Hepatocyte (in vitro differentiated cells): ENCODE data around the gene LRRC4C. TPM values are rescaled to one million over a fixed set of nuclear protein-coding genes. Genes with fewer than 3 reads are reported as not detected.

Source experiments
- DNase-seq: peaks from one replicate; pipeline ENCODE4 v3.0.0-alpha.2; 2016; ENCODE audit warnings: low spot score
- H2AFZ ChIP-seq: fragments of 200-600 bp; sonication (generic); 2 replicates; pipeline ENCODE4 v1.6.0; 2016; ENCODE audit warnings: antibody characterized with exemption, mild to moderate bottlenecking
- H3K27ac ChIP-seq: fragments of 200-600 bp; sonication (generic); 2 replicates; pipeline ENCODE4 v1.5.1; 2016; ENCODE audit warnings: mild to moderate bottlenecking
- H3K27me3 ChIP-seq: fragments of 200-600 bp; sonication (generic); 2 replicates; pipeline ENCODE4 v1.6.1; 2016
- H3K36me3 ChIP-seq: fragments of 200-600 bp; sonication (generic); replicated peaks from 2 replicates; pipeline ENCODE4 v1.5.1; 2016; ENCODE audit warnings: low read depth; ENCODE audit not compliant: insufficient read depth
- H3K4me1 ChIP-seq: fragments of 200-600 bp; sonication (generic); 2 replicates; pipeline ENCODE4 v1.5.1; 2016; ENCODE audit warnings: mild to moderate bottlenecking, moderate library complexity; ENCODE audit not compliant: insufficient read depth
- H3K4me2 ChIP-seq: fragments of 200-600 bp; sonication (generic); 2 replicates; pipeline ENCODE4 v1.6.0; 2016
- H3K4me3 ChIP-seq: fragments of 200-600 bp; sonication (generic); 2 replicates; pipeline ENCODE4 v1.5.1; 2016; ENCODE audit warnings: mild to moderate bottlenecking
- H3K79me2 ChIP-seq: fragments of 200-600 bp; sonication (generic); 2 replicates; pipeline ENCODE4 v1.6.0; 2017; ENCODE audit warnings: mild to moderate bottlenecking
- H3K9me2 ChIP-seq: fragments of 200-600 bp; sonication (generic); replicated peaks from 2 replicates; pipeline ENCODE4 v1.6.0; 2017; ENCODE audit warnings: mild to moderate bottlenecking; ENCODE audit not compliant: insufficient read depth
- H3K9me3 ChIP-seq: fragments of 200-600 bp; sonication (generic); 2 replicates; pipeline ENCODE4 v1.5.1; 2016; ENCODE audit warnings: low read depth, mild to moderate bottlenecking
- H4K20me1 ChIP-seq: fragments of 200-600 bp; sonication (generic); 2 replicates; pipeline ENCODE4 v1.6.0; 2016; ENCODE audit warnings: mild to moderate bottlenecking; ENCODE audit not compliant: insufficient read depth, poor library complexity, severe bottlenecking
- CTCF ChIP-seq: fragments of 200-600 bp; sonication (generic); IDR thresholded peaks from 2 replicates; pipeline ENCODE4 v1.5.1; 2016; ENCODE audit warnings: antibody characterized with exemption, mild to moderate bottlenecking; ENCODE audit not compliant: poor library complexity
- EZH2 ChIP-seq: fragments of 200-600 bp; sonication (generic); IDR thresholded peaks from 2 replicates; pipeline ENCODE4 v1.6.1; 2016; ENCODE audit warnings: antibody characterized with exemption, mild to moderate bottlenecking, borderline replicate concordance
- EZH2phosphoT487 ChIP-seq: fragments of 200-600 bp; sonication (generic); IDR thresholded peaks from one replicate; pipeline ENCODE4 v1.6.1; 2018; ENCODE audit warnings: antibody characterized with exemption, mild to moderate bottlenecking, low read depth, moderate library complexity; ENCODE audit not compliant: unreplicated experiment, severe bottlenecking
- WGBS: methylation state at CpG from one replicate; pipeline ENCODE4 v1.1.6; 2016; ENCODE audit warnings: low lambda C conversion rate; ENCODE audit errors: missing lambda C conversion rate; 5-methylcytosine and 5-hydroxymethylcytosine counted together
- polyA plus RNA-seq: library from polyadenylated mRNA; unstranded; fragments of >200 nt; fragmentation: Nextera tagmentation; extraction: Ambion mirVana; gene quantifications from 2 replicates; pipeline ENCODE4 v1.2.1, GENCODE V29; 2016
- total RNA-seq: library from RNA; depleted of rRNA; stranded (reverse); fragments of >200 nt; gene quantifications from 2 replicates; pipeline ENCODE4 v1.2.3, GENCODE V29; 2014

LRRC4C gene
- total and polyA plus RNA-seq, 2 experiments from 2014 or later: 1.1 to 3.1 TPM

- H2AFZ ChIP-seq: no peak overlapping the region
- no peaks in the 10 kb centered on the region for H4K20me1 ChIP-seq
- TF ChIP-seq EZH2phosphoT487: no peak
- no peak for TF ChIP-seq CTCF
- H3K36me3 ChIP-seq: no peaks in the 10 kb centered on the region
- H3K4me2 ChIP-seq: no peak overlapping the region
- no peaks in the 10 kb centered on the region for H3K9me3 ChIP-seq
- no peaks in the 10 kb centered on the region for H3K79me2 ChIP-seq
- WGBS: 54% methylated on average over 6 of the region's 6 CpGs
- peak; percentile 25 for DNase-seq
- no peaks in the 10 kb centered on the region for H3K27me3 ChIP-seq
- H3K4me1 ChIP-seq: no peaks in the 10 kb centered on the region
- H3K9me2 ChIP-seq: no peaks in the 10 kb centered on the region
- no peak overlapping the region for H3K4me3 ChIP-seq
- no peak overlapping the region for H3K27ac ChIP-seq
Measured at GRCh38 chr11:40281052-40281580, 1178.3 kb downstream of the LRRC4C start.

- 77% methylated on average over 18 of the region's 18 CpGs for WGBS
- Histone ChIP-seq H3K4me3 (no peak overlapping the region), H3K9me3 (no peaks in the 10 kb centered on the region), H3K36me3 (no peaks in the 10 kb centered on the region), H4K20me1 (no peaks in the 10 kb centered on the region), H3K9me2 (no peaks in the 10 kb centered on the region), H2AFZ (no peak overlapping the region), H3K4me1 (no peaks in the 10 kb centered on the region), H3K79me2 (no peaks in the 10 kb centered on the region), H3K27me3 (no peaks in the 10 kb centered on the region), H3K27ac (no peak overlapping the region), H3K4me2 (no peak overlapping the region)
- no peak for TF ChIP-seq EZH2
- TF ChIP-seq CTCF: no peak
- no peak for TF ChIP-seq EZH2phosphoT487
- no peak for DNase-seq
Measured at GRCh38 chr11:40280159-40281051, 1179.0 kb downstream of the LRRC4C start.

- WGBS: 93% methylated on average over 1 of the region's 1 CpG
- no peaks in the 10 kb centered on the region for H3K79me2 ChIP-seq
- no peak overlapping the region for H3K4me3 ChIP-seq
Measured at GRCh38 chr11:40276960-40277359, 1182.5 kb downstream of the LRRC4C start.

More at GRCh38 chr11:40276960-40277359, 1182.5 kb downstream of the LRRC4C start:
- no peak overlapping the region for H3K27ac ChIP-seq
- no peaks in the 10 kb centered on the region for H3K9me3 ChIP-seq
- no peaks in the 10 kb centered on the region for H3K9me2 ChIP-seq
- DNase-seq: no peak
- no peak overlapping the region for H3K4me2 ChIP-seq
- no peaks in the 10 kb centered on the region for H4K20me1 ChIP-seq
- TF ChIP-seq CTCF (no peak), EZH2 (no peak), EZH2phosphoT487 (no peak)
- no peaks in the 10 kb centered on the region for H3K36me3 ChIP-seq
- H3K27me3 ChIP-seq: no peaks in the 10 kb centered on the region
- no peaks in the 10 kb centered on the region for H3K4me1 ChIP-seq
- H2AFZ ChIP-seq: no peak overlapping the region
